GM12878 (cell line): ENCODE results near the gene MSGN1. TPM values are rescaled to one million over a fixed set of nuclear protein-coding genes. Genes with fewer than 3 reads are reported as not detected.
A peak's percentile ranks its signal among the peaks of the same experiment; 100 is the strongest.

Experiments
- ATAC-seq: fragments of 200-7000 bp; cut with Tn5 transposase; 3 replicates; pipeline ENCODE4 v1.9.1; 2020; ENCODE audit warnings: mild to moderate bottlenecking, moderate library complexity
- BruUV-seq: library from RNA; stranded (reverse); fragments of 400-500 nt; replicated peaks from 2 replicates; lab custom pipeline; 2021; lab: Mats Ljungman, UMichigan
- CTCF ChIA-PET: fragments of 300-600 bp; sonication (Branson Sonifier 250); formaldehyde crosslinking; extraction: SDS; loops from one replicate; lab custom pipeline; 2021; ENCODE audit warnings: inconsistent platforms; lab: Yijun Ruan, JAX
- POLR2A ChIA-PET: fragments of 350-600 bp; formaldehyde crosslinking; extraction: SDS; loops from one replicate; lab custom pipeline; 2021; ENCODE audit warnings: inconsistent platforms; lab: Charles Lee
- RAD21 ChIA-PET: fragments of 300-600 bp; sonication (Branson Sonifier 250); formaldehyde crosslinking; loops from one replicate; lab custom pipeline; 2023; ENCODE audit warnings: antibody characterized with exemption; ENCODE audit not compliant: unreplicated experiment; lab: Charles Lee
- SMC1A ChIA-PET: fragments of 300-600 bp; sonication (Branson Sonifier 250); formaldehyde crosslinking; loops from one replicate; lab custom pipeline; 2023; ENCODE audit not compliant: unreplicated experiment, uncharacterized antibody; lab: Charles Lee
- DNase-seq: peaks from one replicate; pipeline ENCODE4 v3.0.0-alpha.2; 2011; ENCODE audit warnings: low read depth, low spot score
- FAIRE-seq: peaks from 3 replicates; lab custom pipeline; 2011; peaks lifted over from hg19 to GRCh38; lab: Jason Lieb, UNC
- H2AFZ ChIP-seq: 2 replicates; pipeline ENCODE4 v1.6.0; 2011; ENCODE audit warnings: low read depth, low read length, control low read depth; ENCODE audit not compliant: control insufficient read depth
- H3K27ac ChIP-seq: 2 replicates; pipeline ENCODE4 v1.5.1; 2011; ENCODE audit warnings: control low read depth; ENCODE audit not compliant: control insufficient read depth, insufficient read depth
- H3K27me3 ChIP-seq, 2 experiments: replicated peaks in 1 of 2; 2 replicates each; pipeline versions ENCODE4 v1.6.0 to v1.6.1; 2011; ENCODE audit warnings: low read length in 1 of 2; ENCODE audit not compliant: control insufficient read depth in 2 of 2, insufficient read depth in 2 of 2
- H3K36me3 ChIP-seq, 2 experiments: 2 replicates each; pipeline ENCODE4 v1.5.1; 2011; ENCODE audit warnings: low read length in 1 of 2; ENCODE audit not compliant: control insufficient read depth in 2 of 2, insufficient read depth in 2 of 2
- H3K4me1 ChIP-seq: 2 replicates; pipeline ENCODE4 v1.6.1; 2011; ENCODE audit warnings: mild to moderate bottlenecking, low read length, moderate library complexity, mixed read lengths; ENCODE audit not compliant: control insufficient read depth, insufficient read depth
- H3K4me2 ChIP-seq: 2 replicates; pipeline ENCODE4 v1.6.0; 2011; ENCODE audit warnings: control low read depth; ENCODE audit not compliant: control insufficient read depth, insufficient read depth
- H3K4me3 ChIP-seq: fragments of 200-600 bp; sonication (generic); 2 replicates; pipeline ENCODE4 v1.5.1; 2016
- H3K79me2 ChIP-seq: 2 replicates; pipeline ENCODE4 v1.6.0; 2011; ENCODE audit warnings: low read length; ENCODE audit not compliant: control insufficient read depth, insufficient read depth
- H3K9ac ChIP-seq: 2 replicates; pipeline ENCODE4 v1.8.0; 2011; ENCODE audit warnings: low read length, control low read depth, mixed read lengths; ENCODE audit not compliant: control insufficient read depth, insufficient read depth
- H3K9me3 ChIP-seq: replicated peaks from 3 replicates; pipeline ENCODE4 v1.5.1; 2011; ENCODE audit warnings: mild to moderate bottlenecking, low read length; ENCODE audit not compliant: control insufficient read depth, insufficient read depth
- H4K20me1 ChIP-seq: 2 replicates; pipeline ENCODE4 v1.6.0; 2011; ENCODE audit not compliant: control insufficient read depth, insufficient read depth
- BCL3 ChIP-seq: IDR thresholded peaks from 2 replicates; pipeline ENCODE4 v1.6.1; 2011; ENCODE audit warnings: borderline replicate concordance, low read depth, mild to moderate bottlenecking, moderate library complexity, low read length; ENCODE audit not compliant: insufficient read depth, poor library complexity, severe bottlenecking
- CBFB ChIP-seq: IDR thresholded peaks from 2 replicates; pipeline ENCODE4 v1.6.1; 2016; ENCODE audit warnings: antibody characterized with exemption, low read depth
- CBX3 ChIP-seq: fragments of 200-600 bp; sonication (generic); IDR thresholded peaks from 2 replicates; pipeline ENCODE4 v1.6.1; 2016; ENCODE audit warnings: low read depth, borderline replicate concordance
- CBX5 ChIP-seq: sonication (generic); IDR thresholded peaks from 2 replicates; pipeline ENCODE4 v1.6.1; 2016; ENCODE audit warnings: low read depth, moderate library complexity, mild to moderate bottlenecking, inconsistent platforms
- CHD1 ChIP-seq: IDR thresholded peaks from 2 replicates; pipeline ENCODE4 v1.6.1; 2012; ENCODE audit warnings: low read depth, low read length, improper control_type of control experiment
- E2F8 ChIP-seq: fragments of 450-650 bp; IDR thresholded peaks from 2 replicates; pipeline ENCODE4 v1.6.1; 2018; ENCODE audit warnings: mild to moderate bottlenecking, low read depth, moderate library complexity; ENCODE audit not compliant: partially characterized antibody
- ELK1 ChIP-seq: IDR thresholded peaks from 2 replicates; pipeline ENCODE4 v1.6.1; 2012; ENCODE audit warnings: low read depth, low read length, improper control_type of control experiment
- FOXK2 ChIP-seq: fragments of 450-650 bp; IDR thresholded peaks from 2 replicates; pipeline ENCODE4 v1.6.1; 2017; ENCODE audit warnings: mild to moderate bottlenecking, moderate library complexity
- FOXM1 ChIP-seq: IDR thresholded peaks from 2 replicates; pipeline ENCODE4 v1.6.1; 2012; ENCODE audit warnings: low read depth, mild to moderate bottlenecking, inconsistent platforms, low read length, moderate library complexity
- MTA3 ChIP-seq: IDR thresholded peaks from 2 replicates; pipeline ENCODE4 v1.6.1; 2012; ENCODE audit warnings: low read length, inconsistent platforms, borderline replicate concordance
- NR2C1 ChIP-seq: fragments of 450-650 bp; IDR thresholded peaks from 2 replicates; pipeline ENCODE4 v1.6.1; 2017; ENCODE audit warnings: antibody characterized with exemption, mild to moderate bottlenecking, moderate library complexity
- RELB ChIP-seq: fragments of 450-650 bp; IDR thresholded peaks from 2 replicates; pipeline ENCODE4 v1.6.1; 2017; ENCODE audit warnings: low read depth, mild to moderate bottlenecking, moderate library complexity
- RFX5 ChIP-seq: IDR thresholded peaks from 2 replicates; pipeline ENCODE4 v1.6.1; 2011; ENCODE audit warnings: low read depth, low read length, improper control_type of control experiment
- WRNIP1 ChIP-seq: IDR thresholded peaks from 2 replicates; pipeline ENCODE4 v1.6.1; 2011; ENCODE audit warnings: low read depth, low read length, improper control_type of control experiment, borderline replicate concordance
- YBX1 ChIP-seq: fragments of 450-650 bp; IDR thresholded peaks from 2 replicates; pipeline ENCODE4 v1.6.1; 2016; ENCODE audit warnings: antibody characterized with exemption
- YY1 ChIP-seq: IDR thresholded peaks from 2 replicates; pipeline ENCODE4 v1.6.1; 2011; ENCODE audit warnings: low read depth, mild to moderate bottlenecking, low read length
- WGBS: methylation state at CpG from one replicate; pipeline ENCODE4 v1.1.6; 2016; ENCODE audit warnings: low lambda C conversion rate; ENCODE audit not compliant: insufficient replicate concordance, insufficient coverage; ENCODE audit errors: missing lambda C conversion rate; 5-methylcytosine and 5-hydroxymethylcytosine counted together
- in situ Hi-C: fragments of 300-500 bp; cut with MboI; formaldehyde crosslinking; loops from 9 replicates; pipeline ENCODE4 v1.14.3; 2018; ENCODE audit warnings: mixed read lengths
- intact Hi-C: fragments of 100-400 bp; cut with micrococcal nuclease; formaldehyde crosslinking; loops from one replicate; pipeline ENCODE4 v1.14.2; 2022; ENCODE audit not compliant: unreplicated experiment
- polyA plus RNA-seq, 11 experiments: library from polyadenylated mRNA; depleted of rRNA in 4 of 11; unstranded in 6 of 11; stranded (reverse) in 5 of 11; fragments of >200 nt; fragmentation: Nextera tagmentation in 4 of 11; fragmentation: Illumina TruSeq in 1 of 11; extraction: Ambion mirVana in 4 of 11; extraction: Trizol in 1 of 11; gene quantifications; 1 replicate in 1 of 11; 2 replicates in 10 of 11; pipeline versions ENCODE4 v1.2.1 to v1.2.3, GENCODE V29; 2011 to 2016; ENCODE audit warnings: inconsistent platforms in 2 of 11, missing spikeins in 2 of 11, low read depth in 1 of 11
- total RNA-seq, 4 experiments: library from RNA; depleted of rRNA in 3 of 4; stranded (reverse); fragments of >200 nt in 3 of 4; fragmentation: Illumina TruSeq in 1 of 4; extraction: Trizol in 1 of 4; gene quantifications; 2 replicates each; pipeline versions ENCODE4 v1.2.1 to v1.2.3, GENCODE V29; 2013 to 2021

The MSGN1 gene
- total and polyA plus RNA-seq, 10 of the 15 experiments (the other 5 are each of a cell fraction or from before 2014, with no cell fraction given): 0.27 TPM; not detected in 9

- Histone ChIP-seq H3K9me3 (no peaks in the 10 kb centered on the region), H3K27me3 (no peaks in the 10 kb centered on the region), H4K20me1 (no peaks in the 10 kb centered on the region), H3K27ac (peak overlapping the region; percentile 41), H3K36me3 (no peaks in the 10 kb centered on the region), H3K4me2 (peak overlapping the region; percentile 86), H3K4me1 (peaks cover 24% of the 10 kb centered on the region), H3K9ac (no peak overlapping the region), H3K79me2 (no peaks in the 10 kb centered on the region), H2AFZ (peak overlapping the region; percentile 51; the same call in 1 of the 2 replicates), H3K4me3 (peak overlapping the region; percentile 22)
- FAIRE-seq: peak; percentile 75
- ChIA-PET CTCF (interaction anchor here (1.0 to 7.8 kb wide), 7 partner anchors 9 to 151 kb away, joined by 3 to 77 read pairs (median 8); partner anchors contain the start of gene MSGN1), POLR2A (interaction anchor here (0.5 to 9.6 kb wide), 4 partner anchors 10 to 133 kb away, joined by 3 to 108 read pairs (median 44); partner anchors contain the start of gene MSGN1), SMC1A (interaction anchor here (0.8 to 12.9 kb wide), 11 partner anchors 8 to 53 kb away, joined by 3 to 288 read pairs (median 5); partner anchors contain the start of gene MSGN1), RAD21 (interaction anchor here (0.8 to 9.9 kb wide), 6 partner anchors 10 to 53 kb away, joined by 3 to 96 read pairs (median 6); partner anchors contain the start of genes GEN1, MSGN1 and SMC6)
- intact Hi-C loops (loop anchor here (1.0 kb wide), 1 partner anchor 9 kb away; no protein-coding TSS in a partner anchor), in situ Hi-C loops (no loop called here)
- 0% methylated on average over 3 of the region's 3 CpGs for WGBS
- no peak for DNase-seq
- no TSS peak for BruUV-seq
- ATAC-seq: peak; percentile 80
- TF ChIP-seq FOXM1 (peak; percentile 54; the same call in 1 of the 2 replicates), BCL3 (no peak), CBFB (no peak), ELK1 (no peak), CBX5 (no peak), MTA3 (peak; percentile 65; the same call in 1 of the 2 replicates), RFX5 (no peak), RELB (peak; percentile 66), FOXK2 (no peak), E2F8 (no peak), CHD1 (no peak), WRNIP1 (no peak), NR2C1 (no peak), YBX1 (no peak), YY1 (no peak), CBX3 (no peak)
Observed at GRCh38 chr2:17804358-17804757, 11.9 kb upstream of the MSGN1 start.
